Tibial artery (tissue), 4 donors: ENCODE measurements around the gene SRSF4.
"Not testable (repeated sequence)": the region's sequence is repeated elsewhere in the genome, so short reads cannot be mapped to it uniquely, and the experiment has no call there.

ENCODE experiments used
- DNase-seq, 2 donors: peaks; one replicate each; pipeline ENCODE4 v3.0.0-alpha.2; 2019
- H3K27ac ChIP-seq, 2 donors: fragments of 200-600 bp; sonication (generic) in 1 of 2; 1 replicate in 1 of 2; 2 replicates in 1 of 2; pipeline ENCODE4 v1.5.1; 2018 to 2019; ENCODE audit warnings: mild to moderate bottlenecking in 1 of 2
- H3K27me3 ChIP-seq, 2 donors: fragments of 200-600 bp; sonication (generic) in 1 of 2; one replicate each; pipeline versions ENCODE4 v1.5.1 to v1.6.0; 2016 to 2019
- H3K36me3 ChIP-seq, 3 donors: fragments of 200-600 bp; sonication (generic) in 2 of 3; one replicate each; pipeline ENCODE4 v1.5.1; 2016 to 2019; ENCODE audit warnings: mild to moderate bottlenecking in 2 of 3
- H3K4me1 ChIP-seq, 4 donors: fragments of 200-600 bp; sonication (generic) in 2 of 4; 1 replicate in 3 of 4; 2 replicates in 1 of 4; pipeline ENCODE4 v1.5.1; 2016 to 2019
- H3K4me3 ChIP-seq, 2 donors: fragments of 200-600 bp; sonication (generic) in 1 of 2; 1 replicate in 1 of 2; 2 replicates in 1 of 2; pipeline ENCODE4 v1.5.1; 2018 to 2019; ENCODE audit warnings: mild to moderate bottlenecking in 2 of 2
- H3K9me3 ChIP-seq, 3 donors: fragments of 200-600 bp; sonication (generic) in 1 of 3; one replicate each; pipeline ENCODE4 v1.5.1; 2016 to 2019
- intact Hi-C: fragments of 100-400 bp; cut with DNase I; formaldehyde crosslinking; loops from one replicate; pipeline ENCODE4 v1.15.0; 2023; ENCODE audit warnings: low total_unique reads
- TF ChIP-seq, protein P1 (sequence below), 2 experiments: fragments of 200-600 bp in 1 of 2; fragments of 450-650 bp in 1 of 2; IDR thresholded peaks; one replicate each; pipeline ENCODE4 v1.5.1; 2017 to 2019; ENCODE audit warnings: antibody characterized with exemption in 2 of 2, mild to moderate bottlenecking in 1 of 2, moderate library complexity in 1 of 2

Gene SRSF4

DNA sequence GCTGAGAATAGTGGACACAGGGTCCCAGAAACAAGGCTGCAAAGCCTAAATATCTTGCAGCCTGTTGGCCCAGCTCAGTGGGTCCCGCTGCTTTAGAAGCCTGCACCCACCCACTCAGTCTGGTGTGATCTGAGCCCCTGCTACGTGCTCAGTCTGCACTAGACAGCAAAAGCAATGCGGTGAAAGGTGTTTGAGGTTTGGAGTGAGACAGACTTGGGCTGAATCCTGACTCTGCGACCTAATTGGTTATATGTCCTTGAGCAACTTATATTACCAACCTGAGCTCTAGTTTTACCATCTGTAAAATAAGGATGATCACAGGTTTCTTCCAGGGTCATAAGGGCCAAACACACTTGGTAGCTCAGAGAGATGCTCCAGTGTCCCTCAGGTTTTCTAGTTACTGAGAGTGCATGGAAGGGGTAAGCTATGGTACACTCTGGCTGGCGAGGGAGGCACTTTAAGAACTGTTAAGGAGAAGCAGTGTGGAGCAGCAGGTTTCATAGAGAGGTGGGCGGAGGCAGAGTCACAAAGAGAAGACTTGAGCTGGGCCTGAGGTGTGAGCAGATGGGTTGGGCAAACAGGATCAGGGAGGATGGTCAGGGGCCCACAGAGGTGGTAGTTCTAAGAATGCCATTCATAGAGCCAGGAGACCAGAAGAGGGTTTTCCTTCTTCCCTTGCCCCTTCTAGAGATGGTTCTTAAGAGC, 68.1 kb downstream of the SRSF4 start:
- H3K36me3 ChIP-seq: peaks cover 0 to 56% (median 0%) of the 10 kb centered on the region in 3 donors

DNA sequence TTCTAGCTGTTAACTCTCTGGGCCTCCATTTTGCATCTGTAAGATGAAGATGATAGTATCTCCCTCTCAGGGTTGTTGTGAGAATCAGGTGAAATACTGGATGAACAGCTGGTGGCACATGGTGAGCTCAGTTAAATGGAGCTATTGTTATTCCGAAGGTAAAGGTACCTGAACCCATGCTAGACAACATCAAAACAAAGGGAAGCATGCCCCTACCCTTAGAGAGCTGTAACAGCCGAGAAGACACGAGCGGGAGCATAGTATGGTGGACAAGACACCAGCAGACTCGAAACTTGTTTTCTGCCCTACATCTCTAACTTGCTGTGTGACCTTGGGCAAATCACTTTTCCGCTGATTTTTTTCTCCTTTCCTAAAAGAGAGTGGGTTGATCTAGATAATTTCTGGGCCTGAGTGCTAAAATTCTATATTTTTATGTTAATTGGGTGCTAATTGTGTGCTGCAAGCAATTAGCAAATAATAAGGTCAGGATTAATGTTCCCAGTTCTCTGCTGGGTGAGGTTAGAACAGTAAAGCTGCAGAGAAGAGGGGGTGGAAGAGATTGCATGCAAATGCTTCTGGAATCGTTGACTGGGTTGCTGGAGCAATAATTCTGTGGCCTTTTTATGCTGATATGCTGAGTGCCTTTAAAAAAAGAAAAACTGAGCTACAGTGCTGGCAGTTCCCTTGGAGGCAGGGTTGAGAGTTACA, 68.8 kb downstream of the SRSF4 start:
- DNase-seq: no peak
- no peaks in the 10 kb centered on the region for H3K4me1 ChIP-seq
- intact Hi-C loops: no loop called here
- H3K27me3 ChIP-seq: no peaks in the 10 kb centered on the region
- no peaks in the 10 kb centered on the region for H3K9me3 ChIP-seq
- H3K4me3 ChIP-seq: no peak overlapping the region
- peaks cover 0 to 52% (median 0%) of the 10 kb centered on the region in 3 donors for H3K36me3 ChIP-seq
- TF ChIP-seq, protein P1, sequence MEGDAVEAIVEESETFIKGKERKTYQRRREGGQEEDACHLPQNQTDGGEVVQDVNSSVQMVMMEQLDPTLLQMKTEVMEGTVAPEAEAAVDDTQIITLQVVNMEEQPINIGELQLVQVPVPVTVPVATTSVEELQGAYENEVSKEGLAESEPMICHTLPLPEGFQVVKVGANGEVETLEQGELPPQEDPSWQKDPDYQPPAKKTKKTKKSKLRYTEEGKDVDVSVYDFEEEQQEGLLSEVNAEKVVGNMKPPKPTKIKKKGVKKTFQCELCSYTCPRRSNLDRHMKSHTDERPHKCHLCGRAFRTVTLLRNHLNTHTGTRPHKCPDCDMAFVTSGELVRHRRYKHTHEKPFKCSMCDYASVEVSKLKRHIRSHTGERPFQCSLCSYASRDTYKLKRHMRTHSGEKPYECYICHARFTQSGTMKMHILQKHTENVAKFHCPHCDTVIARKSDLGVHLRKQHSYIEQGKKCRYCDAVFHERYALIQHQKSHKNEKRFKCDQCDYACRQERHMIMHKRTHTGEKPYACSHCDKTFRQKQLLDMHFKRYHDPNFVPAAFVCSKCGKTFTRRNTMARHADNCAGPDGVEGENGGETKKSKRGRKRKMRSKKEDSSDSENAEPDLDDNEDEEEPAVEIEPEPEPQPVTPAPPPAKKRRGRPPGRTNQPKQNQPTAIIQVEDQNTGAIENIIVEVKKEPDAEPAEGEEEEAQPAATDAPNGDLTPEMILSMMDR (IDR thresholded peaks at IDR 0.05): no peak
- no peak overlapping the region for H3K27ac ChIP-seq

More for the DNA sequence above, 68.1 kb downstream of the SRSF4 start:
- H3K4me3 ChIP-seq: no peak overlapping the region
- H3K9me3 ChIP-seq: no peaks in the 10 kb centered on the region
- no peaks in the 10 kb centered on the region for H3K27me3 ChIP-seq
- intact Hi-C loops: no loop called here
- no peaks in the 10 kb centered on the region for H3K4me1 ChIP-seq
- TF ChIP-seq, protein P1 (IDR thresholded peaks at IDR 0.05): no peak
- no peak for DNase-seq
- H3K27ac ChIP-seq: no peak overlapping the region

DNA sequence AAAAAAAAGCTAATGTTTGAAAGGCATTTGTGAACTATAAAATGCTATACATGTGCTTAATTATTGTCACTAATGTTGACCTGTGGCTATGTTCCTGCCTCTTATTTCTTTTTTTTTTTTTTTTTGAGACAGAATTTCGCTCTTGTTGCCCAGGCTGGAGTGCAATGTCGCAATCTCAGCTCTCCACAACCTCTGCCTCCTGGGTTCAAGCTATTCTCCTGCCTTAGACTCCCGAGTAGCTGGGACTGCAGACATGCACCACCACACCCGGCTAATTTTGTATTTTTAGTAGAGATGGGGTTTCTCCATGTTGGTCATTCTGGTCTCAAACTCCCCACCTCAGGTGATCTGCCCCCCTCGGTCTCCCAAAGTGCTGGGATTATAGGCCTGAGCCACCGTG, 73.7 kb downstream of the SRSF4 start:
- H3K27me3 ChIP-seq, H3K4me1 ChIP-seq, H3K4me3 ChIP-seq, DNase-seq, intact Hi-C loops, H3K27ac ChIP-seq, H3K9me3 ChIP-seq: not testable (repeated sequence)
- H3K36me3 ChIP-seq: peaks cover 0 to 32% (median 0%) of the 10 kb centered on the region in 3 donors

DNA sequence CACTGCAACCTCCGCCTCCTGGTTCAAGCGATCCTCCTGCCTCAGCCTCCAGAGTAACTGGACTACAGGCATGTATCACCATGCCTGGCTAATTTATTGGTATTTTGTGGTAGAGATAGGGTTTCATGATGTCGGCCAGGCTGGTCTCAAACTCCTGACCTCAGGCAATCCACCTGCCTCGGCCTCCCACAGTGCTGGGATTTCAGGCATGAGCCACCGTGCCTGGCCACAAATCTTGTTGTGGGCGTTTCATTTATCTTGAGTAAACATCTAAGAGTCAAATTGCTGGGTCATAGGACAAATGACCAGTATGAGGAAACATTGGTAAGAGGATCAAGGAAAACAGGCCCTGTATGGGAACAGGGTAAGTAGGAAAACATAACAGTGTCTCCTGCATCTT, 75.9 kb downstream of the SRSF4 start:
- Histone ChIP-seq H3K36me3 (peaks cover 0 to 33% (median 0%) of the 10 kb centered on the region in 3 donors), H3K9me3 (no peaks in the 10 kb centered on the region), H3K27ac (no peak overlapping the region), H3K4me1 (no peaks in the 10 kb centered on the region), H3K4me3 (no peak overlapping the region), H3K27me3 (no peaks in the 10 kb centered on the region)
- no peak for DNase-seq
- TF ChIP-seq, protein P1 (IDR thresholded peaks at IDR 0.05): no peak
- intact Hi-C loops: no loop called here

DNA sequence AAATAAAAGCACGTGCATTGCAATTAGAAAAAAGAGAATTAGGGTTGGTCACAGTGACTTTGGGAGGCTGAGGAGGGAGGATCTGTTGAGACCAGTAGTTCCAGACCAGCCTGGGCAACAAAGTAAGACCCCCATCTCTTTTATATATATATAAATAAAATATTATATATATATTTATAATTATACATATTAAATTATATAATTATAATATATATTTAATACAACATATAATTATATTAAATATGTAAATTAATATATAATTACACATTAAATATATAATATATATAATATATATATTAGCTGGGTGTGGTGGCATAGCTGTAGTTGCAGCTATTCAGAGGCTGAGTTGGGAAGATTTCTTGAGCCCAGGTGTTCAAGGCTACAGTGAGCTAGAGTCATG, 81.2 kb downstream of the SRSF4 start:
- no peaks in the 10 kb centered on the region for H3K27me3 ChIP-seq
- H3K4me1 ChIP-seq: no peaks in the 10 kb centered on the region
- intact Hi-C loops: no loop called here
- no peak overlapping the region for H3K4me3 ChIP-seq
- H3K27ac ChIP-seq: no peak overlapping the region
- H3K9me3 ChIP-seq: no peaks in the 10 kb centered on the region
- peaks cover 4 to 43% (median 9%) of the 10 kb centered on the region in 3 donors for H3K36me3 ChIP-seq
- no peak for DNase-seq
- TF ChIP-seq, protein P1 (IDR thresholded peaks at IDR 0.05): no peak

DNA sequence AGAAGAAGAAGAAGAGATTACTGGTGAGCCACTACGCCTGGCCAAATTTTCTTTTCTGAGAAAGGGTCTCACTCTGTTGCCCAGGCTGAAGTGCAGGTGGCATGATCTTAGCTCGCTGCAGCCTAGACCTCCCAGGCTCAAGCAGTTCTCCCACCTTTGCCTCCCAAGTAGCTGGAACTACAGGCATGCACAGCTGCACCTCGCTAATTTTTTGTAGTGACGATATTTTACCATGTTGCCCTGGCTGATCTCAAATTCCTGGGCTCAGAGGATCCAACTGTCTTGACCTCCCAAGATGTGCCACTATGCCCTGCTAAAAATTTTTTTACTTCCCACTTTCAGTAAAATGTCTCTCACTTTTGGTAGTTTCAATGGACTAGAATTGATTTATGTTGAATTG, 82.4 kb downstream of the SRSF4 start:
- H3K4me3 ChIP-seq: no peak overlapping the region
- DNase-seq: no peak
- no peak overlapping the region for H3K27ac ChIP-seq
- TF ChIP-seq, protein P1 (IDR thresholded peaks at IDR 0.05): no peak
- H3K36me3 ChIP-seq: peaks cover 4 to 39% (median 9%) of the 10 kb centered on the region in 3 donors
- H3K27me3 ChIP-seq: no peaks in the 10 kb centered on the region
- H3K9me3 ChIP-seq: no peaks in the 10 kb centered on the region
- H3K4me1 ChIP-seq: no peaks in the 10 kb centered on the region
- intact Hi-C loops: no loop called here
